Adrenal gland (tissue), 5 donors: Measurements from ENCODE around the gene VARS2.

Experiments
- CTCF ChIP-seq, 6 experiments: fragments of 450-650 bp in 4 of 6; fragments of 200-600 bp in 2 of 6; sonication (generic) in 1 of 6; IDR thresholded peaks; 1 replicate in 5 of 6; 2 replicates in 1 of 6; pipeline versions ENCODE4 v1.5.1 to v1.8.0; 2016 to 2021; ENCODE audit warnings: antibody characterized with exemption in 6 of 6, mild to moderate bottlenecking in 2 of 6, moderate library complexity in 1 of 6
- POLR2A ChIP-seq, 2 donors: fragments of 450-650 bp; IDR thresholded peaks; one replicate each; pipeline ENCODE4 v1.6.1; 2017; ENCODE audit warnings: antibody characterized with exemption in 2 of 2, mild to moderate bottlenecking in 2 of 2, moderate library complexity in 1 of 2
- donor health status: DM: no; HTN: no; CAD: no.

DNA sequence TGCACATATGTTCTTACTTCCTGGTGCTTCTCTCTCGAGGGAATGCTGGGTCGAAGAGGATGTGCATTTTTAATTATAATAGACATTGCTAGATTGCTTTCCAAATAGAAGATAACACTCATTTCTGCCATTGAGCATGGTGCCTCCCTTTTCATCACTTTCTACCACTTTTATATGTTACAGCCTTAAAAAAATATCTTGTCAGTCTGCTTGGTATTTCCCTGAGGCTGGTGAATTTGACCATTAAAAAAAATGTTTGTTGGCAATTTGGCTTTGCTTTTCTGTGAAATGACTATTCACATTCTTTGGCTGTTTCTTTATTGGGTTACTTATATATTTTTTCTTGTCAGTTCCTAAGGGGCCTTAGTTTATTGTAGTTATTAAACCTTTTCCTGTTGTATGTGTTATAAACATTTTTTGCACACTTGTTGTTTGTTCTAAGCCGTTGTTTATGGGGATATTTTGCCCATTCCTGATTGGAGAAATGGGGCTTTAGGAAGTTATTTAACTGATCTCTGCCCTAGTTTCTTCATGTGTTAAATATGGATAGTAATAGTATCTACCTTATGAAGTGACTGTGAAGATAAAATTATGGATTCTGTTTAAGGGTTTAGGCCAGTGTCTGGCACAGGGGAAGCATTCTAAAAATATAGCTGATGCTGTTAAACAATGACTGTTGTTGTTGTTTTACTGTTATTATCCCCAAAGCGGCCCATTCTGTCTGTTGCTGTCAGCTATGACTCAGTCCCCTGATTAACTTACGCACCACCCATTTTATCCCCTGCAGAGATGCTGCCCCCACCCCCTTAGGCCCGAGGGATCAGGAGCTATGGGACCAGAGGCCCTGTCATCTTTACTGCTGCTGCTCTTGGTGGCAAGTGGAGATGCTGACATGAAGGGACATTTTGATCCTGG lies 25.9 kb upstream of the VARS2 start:
- TF ChIP-seq CTCF (IDR thresholded peaks at IDR 0.05) = no peak
- TF ChIP-seq POLR2A (IDR thresholded peaks at IDR 0.05) = no peak
